ENCODE results near the gene NINJ1.
"Not testable (repeated sequence)": the region's sequence is repeated elsewhere in the genome, so short reads cannot be mapped to it uniquely, and the experiment has no call there.

Gene NINJ1

GRCh38 chr9:93107825-93108161 is 26.3 kb downstream of the NINJ1 start:
- H3K4me3 ChIP-seq (ENCODE audit: low read depth, low read length): no peak overlapping the region
- TF ChIP-seq, protein P1, sequence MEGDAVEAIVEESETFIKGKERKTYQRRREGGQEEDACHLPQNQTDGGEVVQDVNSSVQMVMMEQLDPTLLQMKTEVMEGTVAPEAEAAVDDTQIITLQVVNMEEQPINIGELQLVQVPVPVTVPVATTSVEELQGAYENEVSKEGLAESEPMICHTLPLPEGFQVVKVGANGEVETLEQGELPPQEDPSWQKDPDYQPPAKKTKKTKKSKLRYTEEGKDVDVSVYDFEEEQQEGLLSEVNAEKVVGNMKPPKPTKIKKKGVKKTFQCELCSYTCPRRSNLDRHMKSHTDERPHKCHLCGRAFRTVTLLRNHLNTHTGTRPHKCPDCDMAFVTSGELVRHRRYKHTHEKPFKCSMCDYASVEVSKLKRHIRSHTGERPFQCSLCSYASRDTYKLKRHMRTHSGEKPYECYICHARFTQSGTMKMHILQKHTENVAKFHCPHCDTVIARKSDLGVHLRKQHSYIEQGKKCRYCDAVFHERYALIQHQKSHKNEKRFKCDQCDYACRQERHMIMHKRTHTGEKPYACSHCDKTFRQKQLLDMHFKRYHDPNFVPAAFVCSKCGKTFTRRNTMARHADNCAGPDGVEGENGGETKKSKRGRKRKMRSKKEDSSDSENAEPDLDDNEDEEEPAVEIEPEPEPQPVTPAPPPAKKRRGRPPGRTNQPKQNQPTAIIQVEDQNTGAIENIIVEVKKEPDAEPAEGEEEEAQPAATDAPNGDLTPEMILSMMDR (IDR thresholded peaks at IDR 0.05; ENCODE audit: borderline replicate concordance, insufficient read depth, low read depth, low read length): no peak

GRCh38 chr9:93107151-93107824 is 26.8 kb downstream of the NINJ1 start:
- H3K4me3 ChIP-seq (ENCODE audit: low read depth, low read length): no peak overlapping the region
- TF ChIP-seq, protein P1 (IDR thresholded peaks at IDR 0.05; ENCODE audit: borderline replicate concordance, insufficient read depth, low read depth, low read length): no peak

DNA sequence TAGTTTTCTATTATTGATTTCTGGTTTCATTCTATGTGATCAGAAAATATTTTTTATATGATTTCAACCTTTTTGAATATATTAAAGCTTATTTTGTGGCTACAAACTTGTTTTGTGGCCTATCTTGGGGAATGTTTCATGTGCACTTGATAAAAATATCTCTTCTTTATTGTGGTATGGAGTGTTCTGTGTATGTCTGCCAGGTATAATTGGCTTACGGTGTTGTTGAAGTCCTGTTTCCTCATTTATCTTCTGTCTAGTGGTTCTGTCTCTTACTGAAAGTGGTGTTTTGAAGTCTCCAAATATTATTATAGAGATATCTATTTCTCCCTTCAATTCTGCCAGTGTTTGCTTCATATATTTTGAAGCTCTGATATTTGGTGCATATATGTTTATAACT is 28.4 kb downstream of the NINJ1 start:
- no peak overlapping the region for H3K4me3 ChIP-seq (ENCODE audit: low read depth, low read length)
- TF ChIP-seq, protein P1 (IDR thresholded peaks at IDR 0.05; ENCODE audit: borderline replicate concordance, insufficient read depth, low read depth, low read length): no peak

DNA sequence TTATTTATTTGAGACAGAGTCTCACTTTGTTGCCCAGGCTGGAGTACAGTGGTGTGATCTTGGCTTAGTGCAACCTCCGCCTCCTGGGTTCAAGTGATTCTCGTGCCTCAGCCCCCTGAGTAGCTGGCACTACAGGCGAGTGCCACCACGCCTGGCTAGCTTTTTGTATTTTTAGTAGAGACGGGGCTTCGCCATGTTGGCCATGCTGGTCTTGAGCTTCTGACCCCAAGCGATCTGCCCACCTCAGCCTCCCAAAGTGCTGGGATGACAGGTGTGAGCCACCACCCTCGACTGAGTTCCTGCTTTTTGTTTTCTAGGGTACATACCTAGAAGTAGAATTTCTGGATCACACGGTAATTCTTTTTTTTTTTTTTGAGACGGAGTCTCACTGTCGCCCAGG is 33.0 kb downstream of the NINJ1 start:
- not testable (repeated sequence) for H3K4me3 ChIP-seq (ENCODE audit: low read depth, low read length)

GRCh38 chr9:93100276-93100636 is 33.8 kb downstream of the NINJ1 start:
- H3K4me3 ChIP-seq (ENCODE audit: low read depth, low read length): no peak overlapping the region
- TF ChIP-seq, protein P1 (IDR thresholded peaks at IDR 0.05; ENCODE audit: borderline replicate concordance, insufficient read depth, low read depth, low read length): no peak

GRCh38 chr9:93099551-93100275 is 34.3 kb downstream of the NINJ1 start:
- TF ChIP-seq, protein P1 (IDR thresholded peaks at IDR 0.05; ENCODE audit: borderline replicate concordance, insufficient read depth, low read depth, low read length): no peak
- no peak overlapping the region for H3K4me3 ChIP-seq (ENCODE audit: low read depth, low read length)

- TF ChIP-seq, protein P1 (IDR thresholded peaks at IDR 0.05; ENCODE audit: borderline replicate concordance, insufficient read depth, low read depth, low read length): no peak
- no peak overlapping the region for H3K4me3 ChIP-seq (ENCODE audit: low read depth, low read length)
These were observed 35.7 kb downstream of the NINJ1 start for GRCh38 chr9:93098236-93098946.
